Measurements from ENCODE around the gene RNU5B-1. TPM values are rescaled to one million over a fixed set of nuclear protein-coding genes. Genes with fewer than 3 reads are reported as not detected.

Gene RNU5B-1
- total and polyA plus RNA-seq, 2 experiments from 2014 or later = not detected

DNA sequence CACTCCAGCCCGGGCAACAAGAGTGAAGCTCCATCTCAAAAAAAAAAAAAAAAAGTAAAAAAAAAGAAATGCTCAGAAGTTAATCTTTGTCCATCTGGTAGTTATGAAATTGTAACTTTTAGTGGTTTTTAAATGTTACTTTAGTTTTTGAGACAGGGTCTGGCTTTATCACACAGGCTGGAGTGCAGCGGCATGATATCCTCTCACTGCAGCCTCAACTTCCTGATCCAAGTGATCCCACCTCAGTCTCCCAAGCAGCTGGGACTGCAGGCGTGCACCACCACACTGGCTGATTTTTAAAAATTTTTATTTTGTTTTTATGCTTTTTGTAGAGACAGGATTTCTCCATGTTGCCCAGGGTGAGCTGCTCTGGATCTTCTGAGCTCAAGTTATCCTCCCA lies 1.3 kb downstream of the RNU5B-1 start:
- Histone ChIP-seq H3K9me2 (replicated peaks; ENCODE audit: insufficient read depth) (no peaks in the 10 kb centered on the region), H3K4me3 (no peak overlapping the region), H3K27me3 (no peaks in the 10 kb centered on the region), H3K4me1 (ENCODE audit: insufficient read depth) (peaks cover 8% of the 10 kb centered on the region), H3K79me2 (no peaks in the 10 kb centered on the region), H4K20me1 (ENCODE audit: insufficient read depth, poor library complexity, severe bottlenecking) (no peaks in the 10 kb centered on the region), H2AFZ (no peak overlapping the region), H3K9me3 (ENCODE audit: low read depth) (no peaks in the 10 kb centered on the region), H3K27ac (no peak overlapping the region), H3K36me3 (replicated peaks; ENCODE audit: insufficient read depth, low read depth) (no peaks in the 10 kb centered on the region), H3K4me2 (no peak overlapping the region)
- DNase-seq (ENCODE audit: low spot score) = no peak
- TF ChIP-seq EZH2 (IDR thresholded peaks at IDR 0.05; ENCODE audit: borderline replicate concordance) (no peak), EZH2phosphoT487 (IDR thresholded peaks at IDR 0.05; ENCODE audit: low read depth, severe bottlenecking, unreplicated experiment) (no peak)
- TF ChIP-seq, protein P1, sequence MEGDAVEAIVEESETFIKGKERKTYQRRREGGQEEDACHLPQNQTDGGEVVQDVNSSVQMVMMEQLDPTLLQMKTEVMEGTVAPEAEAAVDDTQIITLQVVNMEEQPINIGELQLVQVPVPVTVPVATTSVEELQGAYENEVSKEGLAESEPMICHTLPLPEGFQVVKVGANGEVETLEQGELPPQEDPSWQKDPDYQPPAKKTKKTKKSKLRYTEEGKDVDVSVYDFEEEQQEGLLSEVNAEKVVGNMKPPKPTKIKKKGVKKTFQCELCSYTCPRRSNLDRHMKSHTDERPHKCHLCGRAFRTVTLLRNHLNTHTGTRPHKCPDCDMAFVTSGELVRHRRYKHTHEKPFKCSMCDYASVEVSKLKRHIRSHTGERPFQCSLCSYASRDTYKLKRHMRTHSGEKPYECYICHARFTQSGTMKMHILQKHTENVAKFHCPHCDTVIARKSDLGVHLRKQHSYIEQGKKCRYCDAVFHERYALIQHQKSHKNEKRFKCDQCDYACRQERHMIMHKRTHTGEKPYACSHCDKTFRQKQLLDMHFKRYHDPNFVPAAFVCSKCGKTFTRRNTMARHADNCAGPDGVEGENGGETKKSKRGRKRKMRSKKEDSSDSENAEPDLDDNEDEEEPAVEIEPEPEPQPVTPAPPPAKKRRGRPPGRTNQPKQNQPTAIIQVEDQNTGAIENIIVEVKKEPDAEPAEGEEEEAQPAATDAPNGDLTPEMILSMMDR (IDR thresholded peaks at IDR 0.05; ENCODE audit: poor library complexity) = no peak
- 97% methylated on average over 3 of the region's 3 CpGs for WGBS (ENCODE audit: low lambda C conversion rate, missing lambda C conversion rate)

DNA sequence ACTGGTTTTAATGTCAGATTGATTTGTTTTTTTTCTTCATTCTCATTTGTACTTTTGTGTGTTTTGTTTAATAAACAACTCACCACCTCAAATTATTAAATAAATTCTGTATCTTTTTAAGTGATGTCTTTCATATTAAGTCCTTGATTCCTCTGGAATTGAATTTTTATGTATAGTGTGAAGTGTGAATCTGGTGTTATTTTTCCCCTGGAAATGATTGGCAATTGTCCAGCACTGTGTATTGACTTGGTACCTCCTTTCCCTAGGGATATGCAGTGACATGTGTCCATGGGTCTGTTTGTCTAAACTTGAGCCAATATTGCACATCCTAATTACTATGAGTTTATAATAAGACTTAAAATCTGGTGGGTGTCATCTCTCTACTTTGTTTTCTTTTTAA lies 2.1 kb downstream of the RNU5B-1 start:
- DNase-seq (ENCODE audit: low spot score) = no peak
- TF ChIP-seq, protein P1 (IDR thresholded peaks at IDR 0.05; ENCODE audit: poor library complexity) = no peak
- TF ChIP-seq EZH2phosphoT487 (IDR thresholded peaks at IDR 0.05; ENCODE audit: low read depth, severe bottlenecking, unreplicated experiment) (no peak), EZH2 (IDR thresholded peaks at IDR 0.05; ENCODE audit: borderline replicate concordance) (no peak)
- Histone ChIP-seq H3K36me3 (replicated peaks; ENCODE audit: insufficient read depth, low read depth) (no peaks in the 10 kb centered on the region), H3K4me1 (ENCODE audit: insufficient read depth) (peaks cover 8% of the 10 kb centered on the region), H3K27ac (no peak overlapping the region), H3K79me2 (no peaks in the 10 kb centered on the region), H3K9me3 (ENCODE audit: low read depth) (no peaks in the 10 kb centered on the region), H3K4me2 (no peak overlapping the region), H4K20me1 (ENCODE audit: insufficient read depth, poor library complexity, severe bottlenecking) (no peaks in the 10 kb centered on the region), H2AFZ (no peak overlapping the region), H3K4me3 (no peak overlapping the region), H3K27me3 (no peaks in the 10 kb centered on the region), H3K9me2 (replicated peaks; ENCODE audit: insufficient read depth) (no peaks in the 10 kb centered on the region)

DNA sequence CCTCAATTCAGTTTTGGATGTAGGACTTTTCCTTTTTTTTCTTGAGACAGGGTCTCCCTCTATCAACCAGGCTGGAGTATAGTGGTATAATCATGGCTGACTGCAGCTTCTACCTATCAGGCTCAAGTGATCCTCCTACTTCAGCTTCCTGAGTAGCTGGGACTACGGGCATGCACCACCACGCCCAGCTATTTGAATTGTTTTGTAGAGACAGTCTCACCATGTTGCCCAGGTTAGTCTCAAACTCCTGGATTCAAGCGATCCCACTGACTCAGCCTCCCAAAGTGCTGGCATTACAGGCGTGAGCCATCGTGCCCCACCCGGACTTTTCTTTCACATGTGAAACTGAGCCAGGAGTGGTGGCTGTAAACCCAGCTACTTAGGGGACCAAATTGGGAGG lies 3.5 kb downstream of the RNU5B-1 start:
- H2AFZ ChIP-seq = no peak overlapping the region
- DNase-seq (ENCODE audit: low spot score) = no peak
- TF ChIP-seq, protein P1 (IDR thresholded peaks at IDR 0.05; ENCODE audit: poor library complexity) = no peak
- TF ChIP-seq EZH2 (IDR thresholded peaks at IDR 0.05; ENCODE audit: borderline replicate concordance) = no peak
- no peak for TF ChIP-seq EZH2phosphoT487 (IDR thresholded peaks at IDR 0.05; ENCODE audit: low read depth, severe bottlenecking, unreplicated experiment)
- 84% methylated on average over 6 of the region's 6 CpGs for WGBS (ENCODE audit: low lambda C conversion rate, missing lambda C conversion rate)
- no peaks in the 10 kb centered on the region for H4K20me1 ChIP-seq (ENCODE audit: insufficient read depth, poor library complexity, severe bottlenecking)
- H3K4me1 ChIP-seq (ENCODE audit: insufficient read depth) = peaks cover 8% of the 10 kb centered on the region
- no peak overlapping the region for H3K27ac ChIP-seq
- no peaks in the 10 kb centered on the region for H3K79me2 ChIP-seq
- H3K9me3 ChIP-seq (ENCODE audit: low read depth) = no peaks in the 10 kb centered on the region
- H3K4me2 ChIP-seq = no peak overlapping the region
- no peaks in the 10 kb centered on the region for H3K27me3 ChIP-seq
- no peak overlapping the region for H3K4me3 ChIP-seq
- no peaks in the 10 kb centered on the region for H3K9me2 ChIP-seq (replicated peaks; ENCODE audit: insufficient read depth)
- no peaks in the 10 kb centered on the region for H3K36me3 ChIP-seq (replicated peaks; ENCODE audit: insufficient read depth, low read depth)

DNA sequence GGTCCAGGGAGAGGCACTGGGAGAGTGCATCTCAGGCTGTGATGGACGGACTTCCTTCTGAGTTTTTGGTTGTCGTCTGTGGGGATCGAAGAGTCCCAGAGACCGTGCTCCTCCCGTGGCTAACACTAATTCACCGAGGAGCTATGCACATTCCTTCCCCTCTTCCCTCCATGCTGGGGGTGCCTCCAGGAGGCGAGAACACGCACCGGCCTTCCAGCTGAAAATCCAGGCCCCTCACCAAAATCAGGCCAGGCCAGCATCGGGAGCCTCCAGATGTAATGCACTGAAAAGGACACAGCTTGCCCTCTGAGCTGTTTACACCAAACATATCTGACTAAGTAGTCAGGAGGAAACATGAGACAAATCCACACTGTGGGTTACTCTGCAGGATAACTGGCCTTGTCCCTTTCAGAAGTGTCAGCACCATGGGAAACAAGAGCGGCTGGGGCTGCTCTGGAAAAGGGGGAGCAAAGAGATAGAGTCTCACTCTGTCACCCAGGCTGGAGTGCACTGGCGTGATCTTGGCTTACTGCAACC lies 5.5 kb downstream of the RNU5B-1 start:
- no peaks in the 10 kb centered on the region for H4K20me1 ChIP-seq (ENCODE audit: insufficient read depth, poor library complexity, severe bottlenecking)
- DNase-seq (ENCODE audit: low spot score) = no peak
- no peak overlapping the region for H3K4me3 ChIP-seq
- no peak for TF ChIP-seq EZH2phosphoT487 (IDR thresholded peaks at IDR 0.05; ENCODE audit: low read depth, severe bottlenecking, unreplicated experiment)
- no peak for TF ChIP-seq EZH2 (IDR thresholded peaks at IDR 0.05; ENCODE audit: borderline replicate concordance)
- TF ChIP-seq, protein P1 (IDR thresholded peaks at IDR 0.05; ENCODE audit: poor library complexity) = no peak
- H2AFZ ChIP-seq = no peak overlapping the region
- H3K4me2 ChIP-seq = no peak overlapping the region
- H3K27ac ChIP-seq = peak overlapping the region; percentile 4
- H3K4me1 ChIP-seq (ENCODE audit: insufficient read depth) = peaks cover 2% of the 10 kb centered on the region
- WGBS (ENCODE audit: low lambda C conversion rate, missing lambda C conversion rate) = 65% methylated on average over 12 of the region's 12 CpGs
- no peaks in the 10 kb centered on the region for H3K9me2 ChIP-seq (replicated peaks; ENCODE audit: insufficient read depth)
- H3K79me2 ChIP-seq = no peaks in the 10 kb centered on the region
- no peaks in the 10 kb centered on the region for H3K9me3 ChIP-seq (ENCODE audit: low read depth)
- no peaks in the 10 kb centered on the region for H3K36me3 ChIP-seq (replicated peaks; ENCODE audit: insufficient read depth, low read depth)
- H3K27me3 ChIP-seq = no peaks in the 10 kb centered on the region
